CD4-positive, alpha-beta T cell treated with Interleukin-10 for 1 hour (primary cell): ENCODE results near the gene ERBIN.
"Not testable (repeated sequence)": the region's sequence is repeated elsewhere in the genome, so short reads cannot be mapped to it uniquely, and the experiment has no call there.

ENCODE experiments used
- DNase-seq: peaks from one replicate; pipeline ENCODE4 v3.0.0-alpha.2; 2020

Gene ERBIN

GRCh38 chr5:65969539-65970393 is 43.4 kb downstream of the ERBIN start:
- no peak for DNase-seq

- DNase-seq: no peak
These were observed 44.3 kb downstream of the ERBIN start for GRCh38 chr5:65970481-65971367.

DNA sequence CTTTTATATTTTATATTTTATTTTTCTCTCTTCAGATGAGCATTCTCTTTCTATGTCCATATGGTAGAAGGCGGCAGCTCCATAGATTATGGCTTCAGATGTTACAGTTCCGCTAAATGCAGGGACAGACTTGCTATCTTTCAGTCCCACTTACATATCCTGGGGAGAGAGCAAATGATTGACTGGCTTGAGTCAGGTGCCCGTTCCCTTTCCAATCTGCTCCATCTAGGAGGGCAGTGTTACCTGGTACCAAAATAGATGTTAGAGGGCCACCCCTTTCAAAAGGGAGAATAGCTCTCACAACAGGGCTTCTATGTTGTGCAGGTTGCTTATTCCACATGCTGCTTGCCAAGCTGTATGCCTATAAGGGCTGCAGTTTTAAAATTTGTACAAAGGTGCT is 45.3 kb downstream of the ERBIN start:
- no peak for DNase-seq

GRCh38 chr5:65972896-65973295 is 46.5 kb downstream of the ERBIN start:
- DNase-seq: not testable (repeated sequence)

- no peak for DNase-seq
These were observed 51.9 kb downstream of the ERBIN start for GRCh38 chr5:65978251-65978650.

GRCh38 chr5:65981548-65981947 is 55.2 kb downstream of the ERBIN start:
- DNase-seq: no peak

DNA sequence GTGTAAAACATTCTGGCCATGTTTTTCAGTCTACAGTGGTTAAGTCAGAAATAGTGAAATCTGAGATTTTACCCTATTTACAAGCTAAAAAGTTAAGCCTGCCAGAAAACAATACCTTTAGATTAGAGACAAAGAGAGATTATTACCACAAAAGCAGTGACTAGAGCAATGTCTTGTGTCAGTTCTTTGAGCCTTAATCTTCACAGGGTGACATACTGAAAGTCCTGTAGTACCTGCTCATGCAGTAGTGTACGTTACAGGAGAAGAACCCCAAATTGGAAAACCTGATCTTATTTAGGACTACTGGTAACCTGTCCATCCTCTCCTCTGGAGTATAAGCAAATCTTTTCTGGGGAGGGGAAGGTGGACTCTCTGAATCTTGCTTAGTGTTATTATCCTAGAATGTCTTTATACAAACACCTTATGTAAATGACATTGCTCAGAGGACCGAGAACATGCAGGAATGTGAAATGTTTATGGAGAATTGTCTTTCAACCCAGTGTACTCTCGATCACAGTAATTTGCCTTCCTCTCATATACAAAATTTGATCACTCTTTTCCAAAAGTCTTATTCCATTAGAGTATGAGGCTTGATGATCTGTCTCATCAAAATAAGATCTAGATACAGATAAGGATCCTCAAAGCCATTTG is 55.7 kb downstream of the ERBIN start:
- DNase-seq: no peak

- no peak for DNase-seq
These were observed 56.3 kb downstream of the ERBIN start for GRCh38 chr5:65982635-65983034.

GRCh38 chr5:65984098-65984885 is 57.9 kb downstream of the ERBIN start:
- no peak for DNase-seq

DNA sequence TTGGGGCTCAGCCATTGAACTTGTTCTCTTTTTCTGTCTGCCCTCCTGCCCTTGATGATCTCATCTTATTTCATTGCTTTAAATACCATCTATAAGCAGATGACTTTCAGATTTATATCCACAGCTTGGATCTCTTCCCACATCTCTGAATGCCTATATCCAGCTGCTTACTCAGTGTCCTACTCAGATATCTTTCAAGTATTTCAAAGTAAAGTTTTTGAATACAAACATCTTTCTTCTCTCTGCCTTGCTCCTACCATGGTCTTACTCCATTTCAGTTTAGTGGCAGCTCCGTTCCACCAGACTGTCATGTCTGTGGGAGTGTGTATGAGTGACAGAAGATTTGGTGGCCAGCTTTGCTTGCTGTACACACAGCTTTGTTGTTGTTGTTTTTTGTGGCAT is 59.7 kb downstream of the ERBIN start:
- no peak for DNase-seq

DNA sequence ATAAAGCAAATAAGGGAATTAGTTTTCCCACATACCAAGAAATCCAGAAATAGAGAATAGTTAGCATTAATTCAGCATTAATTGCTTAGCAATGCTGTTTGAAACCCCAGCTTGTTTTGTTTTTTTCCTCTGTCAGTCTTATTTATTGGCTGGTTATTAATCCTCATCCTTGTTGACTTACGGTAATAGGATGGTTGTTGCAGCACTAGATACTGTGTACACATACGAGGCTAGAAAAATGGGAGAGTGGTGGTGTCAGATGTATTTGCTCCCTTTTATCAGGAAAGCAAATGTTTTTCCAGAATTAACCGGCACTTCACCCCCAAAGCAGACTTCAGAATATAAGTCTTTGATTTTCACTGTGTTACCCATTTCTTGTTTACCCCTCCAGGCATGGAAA is 60.4 kb downstream of the ERBIN start:
- no peak for DNase-seq

GRCh38 chr5:65987982-65988381 is 61.6 kb downstream of the ERBIN start:
- DNase-seq: no peak

DNA sequence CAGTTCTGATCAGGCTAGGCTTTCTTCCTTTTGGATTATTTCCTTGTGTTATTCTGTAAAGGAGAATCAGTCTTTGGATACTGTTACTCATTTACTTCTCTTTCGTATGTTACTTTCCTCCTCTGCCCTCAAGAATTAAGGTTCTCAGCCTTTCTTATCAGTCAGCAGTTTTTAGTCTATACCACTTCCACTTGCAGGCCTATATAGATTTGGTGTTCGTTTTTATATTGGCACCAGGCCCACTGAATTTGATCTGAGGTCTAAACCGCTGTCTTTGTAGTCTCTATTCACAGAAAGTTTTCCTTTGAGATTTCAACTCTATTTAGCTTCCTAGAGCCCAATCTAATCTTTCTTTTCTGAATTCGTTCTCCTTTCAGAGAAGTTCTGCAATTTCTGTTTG is 62.8 kb downstream of the ERBIN start:
- no peak for DNase-seq

GRCh38 chr5:65992630-65993029 is 66.3 kb downstream of the ERBIN start:
- DNase-seq: no peak

GRCh38 chr5:65994117-65994786 is 67.9 kb downstream of the ERBIN start:
- no peak for DNase-seq

GRCh38 chr5:65999061-65999723 is 72.8 kb downstream of the ERBIN start:
- DNase-seq: no peak

GRCh38 chr5:66001952-66002351 is 75.6 kb downstream of the ERBIN start:
- no peak for DNase-seq

DNA sequence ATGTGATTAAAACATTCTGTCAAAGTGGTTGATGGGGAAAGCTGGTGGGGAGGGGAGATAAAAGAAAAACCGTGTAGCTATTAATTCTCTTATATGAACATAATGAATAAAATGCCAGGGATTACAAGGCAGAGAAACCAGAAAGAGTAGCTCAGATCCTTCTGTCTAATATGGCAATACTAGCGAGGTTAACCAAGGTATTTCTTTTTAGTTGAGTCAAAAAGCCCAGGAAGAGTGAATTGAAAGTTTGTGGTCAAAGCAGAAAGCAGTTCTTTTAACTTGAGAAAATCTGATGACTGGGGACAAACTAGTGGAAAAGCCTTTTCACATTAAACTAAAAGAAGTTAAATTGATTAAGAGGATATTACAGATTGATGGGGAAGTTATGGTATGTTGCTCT is 76.0 kb downstream of the ERBIN start:
- no peak for DNase-seq

DNA sequence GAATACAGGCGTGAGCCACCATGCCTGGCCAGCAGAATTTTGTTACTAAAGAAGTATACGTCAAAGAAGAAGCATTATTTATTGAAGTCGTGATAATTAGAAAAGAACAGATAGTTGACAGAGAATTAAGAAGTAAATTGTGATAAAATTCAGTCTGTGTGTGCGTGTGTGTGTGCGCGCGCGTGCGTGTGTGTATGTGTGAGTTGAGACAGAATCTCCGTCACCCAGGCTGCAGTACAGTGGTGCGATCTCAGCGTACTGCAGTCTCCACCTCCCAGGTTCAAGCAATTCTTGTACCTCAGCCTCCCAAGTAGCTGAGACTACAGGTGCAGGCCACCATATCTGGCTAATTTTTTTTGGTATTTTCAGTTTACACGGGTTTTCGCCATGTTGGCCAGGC is 77.8 kb downstream of the ERBIN start:
- DNase-seq: no peak

- no peak for DNase-seq
These were observed 82.9 kb downstream of the ERBIN start for GRCh38 chr5:66009277-66009676.

DNA sequence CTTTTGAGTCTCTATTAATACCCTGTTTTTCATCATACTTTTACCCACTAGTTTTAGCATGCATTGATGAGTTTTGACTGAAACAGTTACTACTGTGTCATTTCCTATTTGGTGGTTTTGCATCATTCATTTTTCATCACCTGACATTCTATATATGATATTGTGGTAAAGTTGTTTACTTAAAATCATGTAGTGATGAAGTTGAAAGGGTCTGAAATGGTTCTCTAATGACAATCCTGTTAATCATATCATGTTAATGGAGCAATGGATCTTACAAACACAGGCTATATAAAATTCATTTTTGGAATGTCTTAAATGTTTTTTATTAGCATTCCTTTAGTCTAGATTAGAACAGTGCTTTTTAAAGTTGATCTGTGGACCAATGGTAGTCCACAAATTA is 84.1 kb downstream of the ERBIN start:
- peak; percentile 16 for DNase-seq

DNA sequence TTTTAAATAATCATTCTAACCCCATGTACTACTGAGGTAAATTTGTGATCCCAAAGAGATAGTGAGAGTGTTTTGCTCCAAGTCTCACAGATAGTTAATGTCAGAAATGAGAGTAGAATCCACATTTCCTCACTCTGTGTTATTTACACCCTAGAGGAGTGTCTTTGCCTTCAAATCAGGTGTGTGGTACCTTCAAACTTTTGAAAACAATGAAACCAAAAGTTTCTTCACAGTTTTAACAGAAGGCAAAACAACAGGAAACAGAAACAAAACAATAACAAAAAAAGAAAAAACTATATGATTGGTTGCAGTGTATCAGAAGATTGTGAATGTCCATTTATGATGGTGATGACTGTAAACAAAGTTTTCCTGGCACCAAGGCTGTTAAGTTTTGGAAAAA is 85.9 kb downstream of the ERBIN start:
- DNase-seq: no peak
